ENCODE results near the gene ADCY10. TPM values are rescaled to one million over a fixed set of nuclear protein-coding genes. Genes with fewer than 3 reads are reported as not detected.

ADCY10 gene, protein sequence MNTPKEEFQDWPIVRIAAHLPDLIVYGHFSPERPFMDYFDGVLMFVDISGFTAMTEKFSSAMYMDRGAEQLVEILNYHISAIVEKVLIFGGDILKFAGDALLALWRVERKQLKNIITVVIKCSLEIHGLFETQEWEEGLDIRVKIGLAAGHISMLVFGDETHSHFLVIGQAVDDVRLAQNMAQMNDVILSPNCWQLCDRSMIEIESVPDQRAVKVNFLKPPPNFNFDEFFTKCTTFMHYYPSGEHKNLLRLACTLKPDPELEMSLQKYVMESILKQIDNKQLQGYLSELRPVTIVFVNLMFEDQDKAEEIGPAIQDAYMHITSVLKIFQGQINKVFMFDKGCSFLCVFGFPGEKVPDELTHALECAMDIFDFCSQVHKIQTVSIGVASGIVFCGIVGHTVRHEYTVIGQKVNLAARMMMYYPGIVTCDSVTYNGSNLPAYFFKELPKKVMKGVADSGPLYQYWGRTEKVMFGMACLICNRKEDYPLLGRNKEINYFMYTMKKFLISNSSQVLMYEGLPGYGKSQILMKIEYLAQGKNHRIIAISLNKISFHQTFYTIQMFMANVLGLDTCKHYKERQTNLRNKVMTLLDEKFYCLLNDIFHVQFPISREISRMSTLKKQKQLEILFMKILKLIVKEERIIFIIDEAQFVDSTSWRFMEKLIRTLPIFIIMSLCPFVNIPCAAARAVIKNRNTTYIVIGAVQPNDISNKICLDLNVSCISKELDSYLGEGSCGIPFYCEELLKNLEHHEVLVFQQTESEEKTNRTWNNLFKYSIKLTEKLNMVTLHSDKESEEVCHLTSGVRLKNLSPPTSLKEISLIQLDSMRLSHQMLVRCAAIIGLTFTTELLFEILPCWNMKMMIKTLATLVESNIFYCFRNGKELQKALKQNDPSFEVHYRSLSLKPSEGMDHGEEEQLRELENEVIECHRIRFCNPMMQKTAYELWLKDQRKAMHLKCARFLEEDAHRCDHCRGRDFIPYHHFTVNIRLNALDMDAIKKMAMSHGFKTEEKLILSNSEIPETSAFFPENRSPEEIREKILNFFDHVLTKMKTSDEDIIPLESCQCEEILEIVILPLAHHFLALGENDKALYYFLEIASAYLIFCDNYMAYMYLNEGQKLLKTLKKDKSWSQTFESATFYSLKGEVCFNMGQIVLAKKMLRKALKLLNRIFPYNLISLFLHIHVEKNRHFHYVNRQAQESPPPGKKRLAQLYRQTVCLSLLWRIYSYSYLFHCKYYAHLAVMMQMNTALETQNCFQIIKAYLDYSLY (N-terminal part only)
- total RNA-seq = 0.11 TPM in 1 of 2 replicates, not detected in the other

DNA sequence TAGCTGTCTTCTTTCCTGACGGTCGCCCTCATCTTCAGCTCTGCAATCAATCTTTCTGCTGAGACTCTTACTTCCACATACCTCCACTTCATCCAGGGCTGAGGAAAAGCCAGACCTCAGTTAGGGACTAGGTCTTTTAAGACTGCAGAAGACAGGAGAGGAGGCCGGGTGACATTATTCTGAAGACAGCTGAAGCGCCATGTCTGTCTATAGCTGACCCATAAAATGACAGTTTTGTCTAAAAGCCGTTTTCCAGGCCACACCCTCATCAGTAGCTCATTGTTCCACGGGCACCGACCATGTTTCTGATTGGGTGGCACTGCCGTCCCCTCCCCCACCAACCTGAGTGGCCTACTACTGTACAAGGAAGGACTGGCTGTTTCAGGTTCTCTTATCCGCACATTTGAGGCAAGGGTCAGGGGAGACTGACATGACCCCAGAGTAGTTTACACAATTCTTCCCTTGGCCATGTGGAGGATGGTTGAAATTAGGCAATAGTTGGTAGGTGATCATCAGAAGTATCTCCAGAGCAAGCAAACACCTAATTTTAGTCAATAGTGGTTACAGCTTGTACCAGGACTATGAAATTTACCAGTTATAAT is at the start of gene ADCY10:
Gene ADCY10 (minus strand): TSS at position 240 of the 602 bp plus-strand sequence. CDS start 8,994 bp downstream, outside the sequence.

DNA sequence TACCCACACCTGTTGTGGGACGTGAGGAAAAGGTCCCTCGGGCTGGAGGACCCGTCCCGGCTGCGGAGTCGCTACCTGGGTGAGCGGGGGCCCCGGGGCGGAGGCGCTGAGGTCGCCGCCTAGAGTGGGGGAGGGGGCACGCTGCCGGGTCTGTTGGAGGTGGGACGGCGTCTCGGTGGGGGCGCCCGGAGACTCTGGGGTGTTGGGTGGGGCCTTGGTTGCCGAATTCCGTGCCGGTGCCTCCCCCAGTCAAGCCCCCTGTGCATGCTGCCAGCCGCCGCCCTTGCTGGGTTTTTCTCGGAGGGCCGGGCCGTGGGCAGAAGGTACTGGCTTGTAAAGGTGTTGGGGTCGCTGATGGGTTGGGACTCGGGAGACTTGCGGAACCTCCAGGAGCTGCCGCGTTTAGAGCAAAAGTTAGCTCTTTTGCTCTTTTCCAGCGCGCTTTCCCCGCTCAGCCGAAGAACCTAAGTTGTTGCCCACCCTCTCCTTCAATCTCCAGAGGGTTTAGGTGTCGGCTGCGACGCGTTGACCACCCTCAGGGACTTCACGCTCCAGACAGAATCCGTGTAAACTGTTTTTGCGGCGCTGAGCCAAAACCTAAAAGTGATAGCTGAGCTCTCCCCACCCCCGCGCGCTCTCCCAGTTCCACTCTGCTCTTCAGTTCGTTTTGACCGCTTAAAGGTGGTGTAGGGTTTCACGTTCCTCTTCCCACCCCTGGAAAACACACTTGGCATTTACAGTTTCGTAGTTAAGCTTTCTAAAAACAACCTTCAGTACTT is 23.2 kb upstream of the ADCY10 start, which contains the start of gene MPC2:
Gene MPC2 (minus strand): TSS at position 143 of the 779 bp plus-strand sequence. CDS start 1,231 bp downstream, outside the sequence.

GRCh38 chr1:167936068-167936929 is 22.4 kb upstream of the ADCY10 start, which contains the start of gene DCAF6:
Gene DCAF6 (plus strand): TSS chr1:167936683. CDS start chr1:167936912, 229 bp downstream.

Other genes starting within 250 kb of the ADCY10 start
- gene MPZL1, start 192.2 kb downstream of the ADCY10 start, total RNA-seq = 95.8 and 138 TPM in 2 replicates
- 48.2 and 50.7 TPM in 2 replicates for gene DCAF6, start 22.5 kb upstream of the ADCY10 start, total RNA-seq
- 18.9 and 20.7 TPM in 2 replicates for gene MPC2, start 22.9 kb upstream of the ADCY10 start, total RNA-seq
- gene GPR161, start 222.8 kb upstream of the ADCY10 start, total RNA-seq = 12.4 and 19.4 TPM in 2 replicates